Body of pancreas (tissue), 4 donors: ENCODE results near the gene ARFGEF2. TPM values are rescaled to one million over a fixed set of nuclear protein-coding genes. Genes with fewer than 3 reads are reported as not detected.

Experiments
- ATAC-seq: fragments of 150-250 bp; one replicate; pipeline ENCODE4 v1.9.1; 2016
- DNase-seq, 4 donors: peaks; one replicate each; pipeline ENCODE4 v3.0.0-alpha.2; 2019
- H3K27ac ChIP-seq, 4 donors: fragments of 200-600 bp; sonication (generic); 1 replicate in 3 of 4; 2 replicates in 1 of 4; pipeline versions ENCODE4 v1.5.1 to v1.6.1; 2016 to 2019; ENCODE audit warnings: mild to moderate bottlenecking in 1 of 4, mixed read lengths in 1 of 4, moderate library complexity in 1 of 4
- H3K27me3 ChIP-seq, 2 donors: fragments of 200-600 bp; sonication (generic); one replicate each; pipeline ENCODE4 v1.6.0; 2016; ENCODE audit warnings: mild to moderate bottlenecking in 1 of 2
- H3K36me3 ChIP-seq, 2 donors: fragments of 200-600 bp; sonication (generic); replicated peaks in 1 of 2; 2 replicates each; pipeline ENCODE4 v1.5.1; 2016; ENCODE audit warnings: low read depth in 2 of 2; ENCODE audit not compliant: insufficient read depth in 1 of 2
- H3K4me1 ChIP-seq: fragments of 200-600 bp; sonication (generic); one replicate; pipeline ENCODE4 v1.6.0; 2016
- H3K4me3 ChIP-seq, 2 donors: fragments of 200-600 bp; sonication (generic); 1 replicate in 1 of 2; 2 replicates in 1 of 2; pipeline ENCODE4 v1.5.1; 2016 to 2019
- H3K9me3 ChIP-seq, 3 donors: fragments of 200-600 bp; sonication (generic); 1 replicate in 2 of 3; 2 replicates in 1 of 3; pipeline ENCODE4 v1.5.1; 2016
- CTCF ChIP-seq, 7 experiments: fragments of 450-650 bp in 4 of 7; fragments of 200-600 bp in 3 of 7; sonication (generic) in 3 of 7; IDR thresholded peaks; one replicate each; pipeline ENCODE4 v1.5.1; 2016 to 2019; ENCODE audit warnings: antibody characterized with exemption in 7 of 7
- POLR2A ChIP-seq, 3 donors: fragments of 450-650 bp; IDR thresholded peaks; one replicate each; pipeline ENCODE4 v1.6.1; 2016; ENCODE audit warnings: antibody characterized with exemption in 3 of 3, mild to moderate bottlenecking in 2 of 3
- WGBS, 2 donors: methylation state at CpG; one replicate each; pipeline ENCODE4 v1.1.5; 2017; 5-methylcytosine and 5-hydroxymethylcytosine counted together
- intact Hi-C: fragments of 100-400 bp; cut with DNase I; formaldehyde crosslinking; loops from one replicate; pipeline ENCODE4 v1.15.1; 2023
- total RNA-seq, 2 donors: library from RNA; depleted of rRNA; stranded (reverse); fragments of >200 nt; gene quantifications; one replicate each; pipeline ENCODE4 v1.1.0, GENCODE V29; 2016

ARFGEF2 gene
- total RNA-seq, 2 donors from 2014 or later = 17.5 to 26.5 TPM

GRCh38 chr20:49029203-49029602 is 107.7 kb downstream of the ARFGEF2 start:
- peaks cover 8 to 49% of the 10 kb centered on the region in 2 donors for H3K36me3 ChIP-seq
- no peaks in the 10 kb centered on the region for H3K4me1 ChIP-seq
- no peaks in the 10 kb centered on the region for H3K27me3 ChIP-seq
- no peak overlapping the region for H3K27ac ChIP-seq
- ATAC-seq (no peak), DNase-seq (no peak)
- 100% methylated on average over 1 of the region's 1 CpG for WGBS, 2 donors
- no peak overlapping the region for H3K4me3 ChIP-seq
- H3K9me3 ChIP-seq = no peaks in the 10 kb centered on the region
- TF ChIP-seq POLR2A (IDR thresholded peaks at IDR 0.05) (no peak), CTCF (IDR thresholded peaks at IDR 0.05) (no peak)
- intact Hi-C loops = no loop called here

- no peak overlapping the region for H3K27ac ChIP-seq
- intact Hi-C loops = no loop called here
- H3K27me3 ChIP-seq = no peaks in the 10 kb centered on the region
- 83 to 88% methylated on average over 6 of the region's 6 CpGs for WGBS, 2 donors
- no peaks in the 10 kb centered on the region for H3K9me3 ChIP-seq
- ATAC-seq = peak; percentile 27
- TF ChIP-seq CTCF (IDR thresholded peaks at IDR 0.05) = no peak
- no peak for TF ChIP-seq POLR2A (IDR thresholded peaks at IDR 0.05)
- H3K4me3 ChIP-seq = no peak overlapping the region
- peaks cover under 1 to 38% of the 10 kb centered on the region in 2 donors for H3K36me3 ChIP-seq
- no peak for DNase-seq
- H3K4me1 ChIP-seq = no peaks in the 10 kb centered on the region
These were observed 109.6 kb downstream of the ARFGEF2 start for GRCh38 chr20:49030954-49031619.

DNA sequence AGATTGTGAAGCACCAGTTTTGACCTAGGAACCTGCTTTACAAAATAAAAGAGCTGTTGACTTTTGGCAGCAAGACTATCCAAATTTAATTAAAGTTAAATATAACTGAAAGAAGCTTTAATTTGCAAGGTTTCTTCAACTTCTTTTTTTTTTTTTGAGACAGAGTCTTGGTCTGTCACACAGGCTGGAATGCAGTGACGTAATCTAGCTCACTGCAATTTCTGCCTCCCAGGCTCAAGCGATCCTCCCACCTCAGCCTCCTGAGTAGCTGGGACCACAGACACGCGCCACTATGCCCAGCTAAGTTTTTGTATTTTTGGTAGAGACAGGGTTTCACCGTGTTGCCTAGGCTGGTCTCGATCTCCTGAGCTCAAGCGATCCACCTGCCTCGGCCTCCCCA is 110.9 kb downstream of the ARFGEF2 start:
- no peaks in the 10 kb centered on the region for H3K4me1 ChIP-seq
- no peak overlapping the region for H3K27ac ChIP-seq
- no peak overlapping the region for H3K4me3 ChIP-seq
- 96 to 99% methylated on average over 8 of the region's 8 CpGs for WGBS, 2 donors
- DNase-seq (no peak), ATAC-seq (no peak)
- intact Hi-C loops = no loop called here
- no peaks in the 10 kb centered on the region for H3K27me3 ChIP-seq
- peaks cover 0 to 29% of the 10 kb centered on the region in 2 donors for H3K36me3 ChIP-seq
- no peaks in the 10 kb centered on the region for H3K9me3 ChIP-seq
- TF ChIP-seq CTCF (IDR thresholded peaks at IDR 0.05) (no peak), POLR2A (IDR thresholded peaks at IDR 0.05) (no peak)

DNA sequence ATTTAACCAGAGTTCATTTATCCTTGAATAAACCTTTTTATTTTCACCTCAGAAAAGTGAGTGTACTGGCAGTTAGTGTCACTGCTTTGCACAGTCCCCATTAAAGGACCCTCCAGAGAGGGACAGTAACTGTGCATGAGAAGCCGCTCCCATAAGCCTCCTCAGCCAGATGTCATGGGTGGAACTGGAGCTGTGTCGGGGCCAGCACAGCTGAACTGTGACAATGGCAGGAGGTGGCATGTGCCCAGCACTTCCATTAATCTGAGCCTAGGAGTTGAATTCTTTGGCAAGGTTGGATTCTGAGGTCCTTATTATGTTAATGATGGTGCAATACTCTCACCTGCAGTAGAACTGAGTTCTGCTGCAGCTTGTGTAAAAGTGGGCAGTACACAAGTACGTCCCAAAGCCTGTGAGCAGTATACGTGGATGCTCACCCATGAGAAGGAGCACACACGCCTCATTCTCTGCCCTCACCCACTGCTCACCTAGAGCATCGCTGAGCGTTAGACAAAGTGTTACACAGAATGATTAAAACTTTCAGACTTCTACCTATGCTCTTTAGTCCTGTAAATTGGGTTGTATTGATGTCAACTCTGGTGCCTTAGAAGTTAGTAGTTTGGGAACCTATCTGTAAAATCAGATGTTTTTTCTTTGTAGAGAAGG is 112.7 kb downstream of the ARFGEF2 start:
- no peaks in the 10 kb centered on the region for H3K27me3 ChIP-seq
- TF ChIP-seq CTCF (IDR thresholded peaks at IDR 0.05) (no peak), POLR2A (IDR thresholded peaks at IDR 0.05) (no peak)
- no peaks in the 10 kb centered on the region for H3K4me1 ChIP-seq
- WGBS, 2 donors = 82 to 97% methylated on average over 7 of the region's 7 CpGs
- intact Hi-C loops = no loop called here
- H3K9me3 ChIP-seq = no peaks in the 10 kb centered on the region
- H3K27ac ChIP-seq = no peak overlapping the region
- ATAC-seq (no peak), DNase-seq (no peak)
- peaks cover 0 to 23% of the 10 kb centered on the region in 2 donors for H3K36me3 ChIP-seq
- H3K4me3 ChIP-seq = no peak overlapping the region
